M059J (cell line): ENCODE results near the gene SPHK2. TPM values are rescaled to one million over a fixed set of nuclear protein-coding genes. Genes with fewer than 3 reads are reported as not detected.
"Not testable (repeated sequence)": the region's sequence is repeated elsewhere in the genome, so short reads cannot be mapped to it uniquely, and the experiment has no call there.

Source experiments
- DNase-seq: peaks from one replicate; pipeline ENCODE4 v3.0.0-alpha.2; 2012; ENCODE audit warnings: low read depth
- total RNA-seq: library from RNA; depleted of rRNA; stranded (reverse); fragments of >200 nt; shearing (Covaris generic); gene quantifications from 2 replicates; pipeline ENCODE4 v1.2.3, GENCODE V29; 2014

Gene SPHK2
- total RNA-seq, 1 experiment from 2014 or later: 5.4 TPM

DNA sequence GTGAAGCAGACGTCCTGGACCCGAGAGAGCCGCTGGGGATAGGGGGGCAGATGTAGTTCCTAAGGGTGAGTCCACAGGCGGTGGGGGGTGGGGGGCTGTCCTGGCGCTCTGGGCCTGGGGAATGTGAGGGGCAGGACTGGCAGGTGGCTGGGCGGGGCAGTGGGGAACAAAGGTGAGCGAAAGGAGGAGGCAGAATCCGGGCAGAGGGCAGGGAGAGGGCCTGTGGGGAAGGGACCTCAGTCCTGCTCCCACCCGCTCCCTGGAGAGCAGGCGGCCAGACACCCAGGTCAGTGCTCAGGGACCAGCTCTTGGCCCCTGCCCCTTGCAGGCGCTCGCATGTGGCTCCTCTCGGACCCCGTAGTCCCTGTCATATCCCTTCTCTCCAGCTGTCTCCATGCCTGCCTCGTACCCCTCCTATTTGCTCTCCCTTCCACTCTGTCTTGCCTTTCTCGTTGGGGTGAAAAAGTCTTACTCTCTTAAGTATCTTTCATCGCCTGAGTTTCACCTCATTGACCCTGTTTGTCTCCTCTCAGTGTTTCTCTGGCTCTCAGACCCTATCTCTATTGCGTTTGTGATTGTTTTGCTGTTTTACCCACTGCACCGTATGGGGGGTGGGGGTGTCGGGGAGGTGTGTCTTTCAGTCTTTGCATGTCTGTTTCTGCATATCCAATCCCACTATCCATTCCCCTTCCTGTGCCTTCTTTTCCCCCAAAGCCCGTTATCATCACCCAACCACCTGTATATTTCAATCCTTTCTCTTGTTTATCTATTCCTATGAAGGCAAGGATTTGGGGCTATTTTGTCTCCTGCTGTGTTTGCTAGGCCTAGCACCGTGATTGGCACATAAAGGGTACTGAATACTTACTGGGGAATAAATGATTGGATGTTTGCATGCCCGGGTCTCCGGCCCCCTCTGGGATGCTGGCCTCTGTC is 5.8 kb downstream of the SPHK2 start:
- no peak for DNase-seq

DNA sequence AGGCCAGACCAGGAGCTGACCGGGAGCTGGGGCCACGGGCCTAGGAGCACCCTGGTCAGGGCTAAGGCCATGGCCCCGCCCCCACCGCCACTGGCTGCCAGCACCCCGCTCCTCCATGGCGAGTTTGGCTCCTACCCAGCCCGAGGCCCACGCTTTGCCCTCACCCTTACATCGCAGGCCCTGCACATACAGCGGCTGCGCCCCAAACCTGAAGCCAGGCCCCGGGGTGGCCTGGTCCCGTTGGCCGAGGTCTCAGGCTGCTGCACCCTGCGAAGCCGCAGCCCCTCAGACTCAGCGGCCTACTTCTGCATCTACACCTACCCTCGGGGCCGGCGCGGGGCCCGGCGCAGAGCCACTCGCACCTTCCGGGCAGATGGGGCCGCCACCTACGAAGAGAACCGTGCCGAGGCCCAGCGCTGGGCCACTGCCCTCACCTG is 6.6 kb downstream of the SPHK2 start:
- DNase-seq: no peak

DNA sequence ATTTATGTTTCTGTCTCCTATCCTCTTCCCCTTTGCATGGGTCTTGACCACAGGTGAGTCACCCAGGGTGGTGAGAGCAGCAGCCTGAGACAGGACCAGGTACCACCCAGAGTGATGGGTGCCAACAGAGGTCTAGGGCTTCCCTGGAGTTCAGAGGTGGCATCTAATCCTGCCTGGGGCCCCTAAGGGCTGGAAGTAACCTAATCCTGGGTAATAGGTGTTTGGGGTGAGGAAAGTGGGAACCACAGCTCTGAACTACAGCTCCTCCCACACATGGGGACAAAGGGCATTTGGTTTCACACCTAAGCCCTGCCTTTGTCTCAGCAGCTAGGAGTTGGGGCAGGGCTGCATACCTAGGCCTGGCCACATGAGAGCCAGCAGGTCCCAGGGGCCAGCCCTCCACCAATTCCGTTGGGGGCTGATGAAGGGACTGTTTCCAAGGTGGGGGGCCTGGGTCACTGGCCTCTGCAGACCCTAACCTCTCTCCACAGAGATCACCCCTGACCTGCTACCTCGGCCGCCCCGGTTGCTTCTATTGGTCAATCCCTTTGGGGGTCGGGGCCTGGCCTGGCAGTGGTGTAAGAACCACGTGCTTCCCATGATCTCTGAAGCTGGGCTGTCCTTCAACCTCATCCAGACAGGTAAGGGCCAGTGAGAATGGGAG is 8.0 kb downstream of the SPHK2 start:
- peak; percentile 78 for DNase-seq

DNA sequence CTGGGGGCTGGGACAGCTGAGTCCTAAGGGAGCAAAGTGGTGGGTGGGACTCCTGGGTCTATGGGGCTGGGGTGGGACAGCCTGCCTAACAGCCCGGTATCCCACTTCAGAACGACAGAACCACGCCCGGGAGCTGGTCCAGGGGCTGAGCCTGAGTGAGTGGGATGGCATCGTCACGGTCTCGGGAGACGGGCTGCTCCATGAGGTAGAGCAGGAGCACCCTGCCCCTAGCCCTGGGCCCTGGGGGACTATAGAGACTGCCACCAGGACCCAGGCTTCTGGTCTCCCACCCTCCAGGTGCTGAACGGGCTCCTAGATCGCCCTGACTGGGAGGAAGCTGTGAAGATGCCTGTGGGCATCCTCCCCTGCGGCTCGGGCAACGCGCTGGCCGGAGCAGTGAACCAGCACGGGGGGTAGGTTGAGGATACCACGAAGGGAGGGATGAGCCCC is 8.6 kb downstream of the SPHK2 start:
- DNase-seq: no peak

DNA sequence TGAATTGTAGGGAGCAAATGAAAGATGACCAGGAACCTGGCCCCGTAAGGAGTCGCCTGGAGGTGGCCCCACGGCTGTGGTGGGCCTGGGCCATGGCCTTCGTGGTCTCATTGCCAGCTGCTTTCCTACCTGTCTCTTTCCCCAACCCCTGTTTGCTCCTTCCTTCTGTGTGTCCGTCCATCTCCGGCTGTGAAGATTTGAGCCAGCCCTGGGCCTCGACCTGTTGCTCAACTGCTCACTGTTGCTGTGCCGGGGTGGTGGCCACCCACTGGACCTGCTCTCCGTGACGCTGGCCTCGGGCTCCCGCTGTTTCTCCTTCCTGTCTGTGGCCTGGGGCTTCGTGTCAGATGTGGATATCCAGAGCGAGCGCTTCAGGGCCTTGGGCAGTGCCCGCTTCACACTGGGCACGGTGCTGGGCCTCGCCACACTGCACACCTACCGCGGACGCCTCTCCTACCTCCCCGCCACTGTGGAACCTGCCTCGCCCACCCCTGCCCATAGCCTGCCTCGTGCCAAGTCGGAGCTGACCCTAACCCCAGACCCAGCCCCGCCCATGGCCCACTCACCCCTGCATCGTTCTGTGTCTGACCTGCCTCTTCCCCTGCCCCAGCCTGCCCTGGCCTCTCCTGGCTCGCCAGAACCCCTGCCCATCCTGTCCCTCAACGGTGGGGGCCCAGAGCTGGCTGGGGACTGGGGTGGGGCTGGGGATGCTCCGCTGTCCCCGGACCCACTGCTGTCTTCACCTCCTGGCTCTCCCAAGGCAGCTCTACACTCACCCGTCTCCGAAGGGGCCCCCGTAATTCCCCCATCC is 9.4 kb downstream of the SPHK2 start:
- DNase-seq: no peak

DNA sequence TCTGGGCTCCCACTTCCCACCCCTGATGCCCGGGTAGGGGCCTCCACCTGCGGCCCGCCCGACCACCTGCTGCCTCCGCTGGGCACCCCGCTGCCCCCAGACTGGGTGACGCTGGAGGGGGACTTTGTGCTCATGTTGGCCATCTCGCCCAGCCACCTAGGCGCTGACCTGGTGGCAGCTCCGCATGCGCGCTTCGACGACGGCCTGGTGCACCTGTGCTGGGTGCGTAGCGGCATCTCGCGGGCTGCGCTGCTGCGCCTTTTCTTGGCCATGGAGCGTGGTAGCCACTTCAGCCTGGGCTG is 9.9 kb downstream of the SPHK2 start:
- no peak for DNase-seq

DNA sequence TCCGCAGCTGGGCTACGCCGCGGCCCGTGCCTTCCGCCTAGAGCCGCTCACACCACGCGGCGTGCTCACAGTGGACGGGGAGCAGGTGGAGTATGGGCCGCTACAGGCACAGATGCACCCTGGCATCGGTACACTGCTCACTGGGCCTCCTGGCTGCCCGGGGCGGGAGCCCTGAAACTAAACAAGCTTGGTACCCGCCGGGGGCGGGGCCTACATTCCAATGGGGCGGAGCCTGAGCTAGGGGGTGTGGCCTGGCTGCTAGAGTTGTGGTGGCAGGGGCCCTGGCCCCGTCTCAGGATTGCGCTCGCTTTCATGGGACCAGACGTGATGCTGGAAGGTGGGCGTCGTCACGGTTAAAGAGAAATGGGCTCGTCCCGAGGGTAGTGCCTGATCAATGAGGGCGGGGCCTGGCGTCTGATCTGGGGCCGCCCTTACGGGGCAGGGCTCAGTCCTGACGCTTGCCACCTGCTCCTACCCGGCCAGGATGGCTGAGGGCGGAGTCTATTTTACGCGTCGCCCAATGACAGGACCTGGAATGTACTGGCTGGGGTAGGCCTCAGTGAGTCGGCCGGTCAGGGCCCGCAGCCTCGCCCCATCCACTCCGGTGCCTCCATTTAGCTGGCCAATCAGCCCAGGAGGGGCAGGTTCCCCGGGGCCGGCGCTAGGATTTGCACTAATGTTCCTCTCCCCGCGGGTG is 10.4 kb downstream of the SPHK2 start:
- DNase-seq: no peak

DNA sequence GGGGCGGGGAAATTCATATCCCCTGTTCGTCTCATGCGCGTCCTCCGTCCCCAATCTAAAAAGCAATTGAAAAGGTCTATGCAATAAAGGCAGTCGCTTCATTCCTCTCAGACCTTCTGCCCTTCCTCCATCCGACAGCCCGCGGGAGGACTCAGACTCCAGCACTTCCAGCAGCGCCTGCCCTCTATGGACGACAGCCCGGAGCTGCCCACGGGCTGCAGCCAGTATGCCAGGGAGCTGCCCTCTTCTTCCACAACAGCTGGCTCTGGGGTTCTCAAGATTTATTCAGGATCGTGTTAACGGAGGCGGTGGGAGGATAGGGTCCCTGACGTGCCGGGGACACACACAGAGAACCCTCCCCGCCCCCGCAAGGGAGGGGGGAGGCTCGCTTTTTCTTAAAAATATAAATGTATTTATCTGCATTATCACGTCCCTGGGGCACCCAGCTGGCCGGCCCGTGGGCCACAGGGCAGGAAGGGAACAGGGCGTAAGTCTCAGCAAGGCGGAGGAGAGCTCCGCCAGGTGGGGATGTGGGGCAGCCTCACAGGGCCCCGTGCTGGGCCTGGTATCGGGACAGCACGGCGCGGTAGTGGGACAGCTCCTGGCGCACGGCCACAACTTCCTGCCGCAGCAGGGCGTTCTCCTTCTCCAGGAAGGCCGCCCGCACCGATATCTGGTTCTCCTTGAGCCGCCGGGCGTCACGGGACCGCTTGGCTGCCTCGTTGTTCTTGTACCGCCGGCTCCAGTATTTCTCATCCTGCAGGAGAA is 11.2 kb downstream of the SPHK2 start:
- no peak for DNase-seq

DNA sequence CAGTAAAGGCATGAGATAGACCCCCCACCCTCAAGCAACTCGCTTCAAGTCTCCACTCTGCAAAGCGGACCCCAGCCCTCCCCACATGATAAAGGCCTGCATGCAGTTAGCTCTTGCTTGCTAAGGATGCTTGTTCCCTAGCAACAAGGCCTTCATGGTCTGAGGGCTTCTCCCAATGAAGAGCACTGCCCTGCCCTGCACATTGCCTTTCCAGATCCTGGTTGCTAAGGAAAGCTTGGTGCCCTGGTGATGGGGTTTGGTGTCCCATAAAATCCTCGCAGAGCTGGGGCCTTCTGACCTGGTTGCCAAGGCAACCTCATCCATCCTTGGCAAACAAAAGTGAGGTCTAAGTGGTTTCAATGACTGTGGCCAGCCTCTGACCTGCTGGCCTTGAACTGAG is 11.9 kb downstream of the SPHK2 start:
- DNase-seq: peak; percentile 70

DNA sequence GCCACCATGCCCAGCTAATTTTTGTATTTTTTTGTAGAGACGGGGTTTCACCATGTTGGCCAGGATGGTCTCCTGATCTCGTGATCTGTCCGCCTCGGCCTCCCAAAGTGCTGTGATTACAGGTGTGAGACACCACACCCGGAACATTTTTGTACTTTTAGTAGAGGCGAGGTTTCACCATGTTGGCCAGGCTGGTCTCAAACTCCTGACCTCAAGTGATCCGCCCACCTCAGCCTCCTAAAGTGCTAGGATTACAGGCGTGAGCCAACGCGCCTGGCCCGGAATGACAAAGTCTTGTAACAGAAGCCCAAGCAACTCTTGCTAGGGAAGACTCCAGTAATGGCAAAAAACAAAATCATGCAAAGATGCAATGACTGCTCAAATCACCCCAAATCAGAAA is 13.0 kb downstream of the SPHK2 start:
- DNase-seq: not testable (repeated sequence)

DNA sequence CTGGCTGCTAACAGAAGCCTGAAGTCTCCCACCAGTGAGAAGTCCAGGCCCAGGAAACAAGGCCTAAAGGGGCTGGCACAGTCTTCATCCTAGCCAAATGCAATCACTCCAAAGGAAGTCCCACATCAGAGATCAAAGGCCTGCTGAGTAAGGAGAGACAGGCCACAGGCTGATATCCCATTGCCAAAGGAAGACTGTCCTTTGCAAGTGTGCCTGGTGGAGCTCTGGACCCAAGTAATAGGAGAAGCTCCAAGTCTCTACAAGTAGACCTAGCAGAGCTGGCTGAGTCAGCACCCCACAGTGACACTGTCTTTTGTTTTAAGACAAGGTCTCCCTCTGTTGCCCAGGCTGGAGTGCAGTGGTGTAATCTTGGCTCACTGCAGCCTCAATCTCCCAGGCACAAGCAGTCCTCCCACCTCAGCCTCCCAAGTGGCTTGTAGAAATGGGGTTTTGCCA is 13.4 kb downstream of the SPHK2 start:
- peak; percentile 81 for DNase-seq

DNA sequence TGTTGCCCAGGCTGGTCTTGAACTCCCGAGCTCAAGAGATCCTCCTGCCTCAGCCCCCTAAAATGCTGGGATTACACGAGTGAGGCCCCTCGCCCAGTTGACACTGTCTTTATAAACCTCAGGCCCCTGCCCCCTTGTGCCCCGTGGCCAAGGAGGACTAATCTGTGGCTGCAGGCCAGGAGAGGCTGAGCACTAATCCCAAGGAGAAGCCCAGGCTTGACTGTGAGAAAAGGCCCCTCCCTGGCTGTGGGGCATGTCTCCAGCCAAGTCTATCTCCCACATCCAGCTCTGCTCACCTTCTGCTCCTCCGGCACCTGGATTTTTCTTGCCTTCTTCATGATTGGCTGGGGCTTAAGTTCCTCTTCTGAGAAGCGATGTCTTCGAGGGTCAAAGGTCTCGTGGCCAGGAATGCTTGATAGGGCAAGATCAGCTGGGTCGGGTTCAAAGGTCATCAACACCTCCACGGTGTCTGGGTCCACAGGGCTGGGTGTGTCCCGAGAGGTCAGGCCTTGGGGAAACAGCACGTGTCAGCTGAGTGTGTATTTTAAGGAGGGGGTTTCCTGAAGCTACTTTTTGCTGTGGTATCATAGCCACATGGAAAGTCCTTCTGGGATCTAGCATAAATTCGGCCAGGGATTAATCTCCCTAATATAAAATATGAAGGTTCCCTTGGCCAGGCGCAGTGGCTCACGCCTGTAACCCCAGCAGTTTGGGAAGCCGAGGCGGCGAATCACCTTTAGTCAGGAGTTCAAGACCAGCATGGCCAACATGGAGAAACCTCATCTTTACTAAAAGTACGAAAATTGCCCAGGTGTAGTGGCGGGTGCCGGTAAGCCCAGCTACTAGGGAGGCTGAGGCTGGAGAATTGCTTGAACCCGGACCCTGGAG is 14.1 kb downstream of the SPHK2 start:
- DNase-seq: no peak

DNA sequence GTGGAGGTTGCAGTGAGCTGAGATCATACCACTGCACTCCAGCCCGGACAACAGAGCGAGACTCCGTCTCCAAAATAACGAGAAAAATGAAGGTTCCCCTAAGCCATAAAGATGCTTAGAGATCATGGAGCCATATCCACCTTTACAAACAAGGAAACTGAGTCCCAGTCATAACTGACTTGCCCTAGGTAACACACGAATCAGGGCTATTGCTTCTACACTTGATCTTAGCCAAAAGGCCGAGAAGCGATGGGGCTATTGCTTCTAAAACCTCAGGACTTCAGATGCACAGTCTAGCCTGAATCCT is 14.7 kb downstream of the SPHK2 start:
- DNase-seq: no peak

DNA sequence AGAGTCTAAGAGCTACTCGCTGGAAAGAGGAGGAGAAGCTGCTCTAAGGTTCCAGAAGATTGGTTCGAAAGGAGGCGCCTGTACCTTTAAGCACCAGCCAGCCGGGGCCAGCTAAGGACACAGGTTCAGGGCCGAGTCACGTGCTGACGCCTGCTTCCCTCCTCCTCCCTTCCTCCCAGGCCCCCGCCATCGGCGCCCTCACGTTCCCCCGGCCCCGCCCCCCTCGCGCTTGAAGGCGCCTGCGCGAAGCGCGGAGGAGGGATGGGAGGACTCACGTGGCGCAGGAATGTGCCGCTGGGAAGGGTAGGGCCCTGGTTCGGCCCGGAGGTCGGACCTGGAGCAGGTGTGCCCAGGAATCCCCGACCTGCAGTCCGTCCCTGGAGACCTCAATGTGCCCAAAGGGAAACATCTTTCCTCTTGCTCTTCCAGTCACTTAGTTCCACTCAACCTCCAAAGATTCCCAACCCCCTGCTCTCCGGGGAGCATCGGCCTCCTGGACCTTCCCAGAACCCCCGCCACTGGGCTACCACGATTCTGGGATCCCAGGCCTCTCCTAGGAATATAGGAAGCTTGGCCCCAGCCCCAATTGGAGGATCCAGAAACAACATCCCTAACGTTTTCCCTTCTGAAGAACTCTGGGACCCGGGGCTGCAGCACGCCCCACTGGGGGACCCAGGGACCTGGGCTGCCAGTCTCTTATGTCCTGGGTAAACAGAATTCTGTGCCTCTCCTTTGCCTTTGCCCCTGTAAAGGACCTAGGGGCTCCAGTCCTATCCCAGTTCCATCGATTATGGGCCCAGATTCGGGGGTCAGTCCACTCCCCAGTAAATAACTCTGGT is 15.3 kb downstream of the SPHK2 start:
- DNase-seq: peak; percentile 96

DNA sequence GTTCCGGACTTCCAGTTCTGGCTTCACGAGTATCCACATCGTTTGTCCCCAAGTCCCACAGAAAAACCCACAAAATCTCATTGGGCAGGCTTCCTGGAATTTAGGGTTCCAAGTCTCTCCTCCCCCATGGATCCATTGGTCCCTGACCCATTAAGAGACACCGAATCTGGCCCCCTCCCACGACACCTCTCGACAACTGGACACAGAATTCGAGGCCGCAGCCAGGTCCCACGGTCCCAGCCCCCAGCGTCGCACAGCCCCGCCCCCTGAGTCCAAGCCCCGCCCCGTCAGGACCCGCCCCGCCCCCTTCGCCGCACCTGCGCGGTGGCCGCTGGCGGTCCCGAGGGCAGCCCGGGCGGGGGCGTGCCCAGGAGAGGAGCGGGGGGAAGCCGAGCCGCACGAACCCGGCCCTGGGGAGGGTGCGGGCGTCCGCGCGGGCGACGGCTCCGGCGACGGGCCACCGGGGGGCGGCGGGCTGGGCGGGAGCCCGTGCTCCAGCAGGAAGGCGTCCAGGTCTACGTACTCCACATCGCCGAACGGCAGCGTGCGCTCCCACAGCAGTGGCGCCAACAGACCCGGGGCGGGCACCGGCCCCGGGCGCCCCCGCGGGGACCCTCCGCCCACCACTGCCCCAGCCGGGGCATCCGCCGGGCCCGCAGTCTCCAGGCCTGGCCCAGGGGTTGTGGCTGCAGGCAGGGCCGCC is 16.1 kb downstream of the SPHK2 start:
- peak; percentile 53 for DNase-seq

DNA sequence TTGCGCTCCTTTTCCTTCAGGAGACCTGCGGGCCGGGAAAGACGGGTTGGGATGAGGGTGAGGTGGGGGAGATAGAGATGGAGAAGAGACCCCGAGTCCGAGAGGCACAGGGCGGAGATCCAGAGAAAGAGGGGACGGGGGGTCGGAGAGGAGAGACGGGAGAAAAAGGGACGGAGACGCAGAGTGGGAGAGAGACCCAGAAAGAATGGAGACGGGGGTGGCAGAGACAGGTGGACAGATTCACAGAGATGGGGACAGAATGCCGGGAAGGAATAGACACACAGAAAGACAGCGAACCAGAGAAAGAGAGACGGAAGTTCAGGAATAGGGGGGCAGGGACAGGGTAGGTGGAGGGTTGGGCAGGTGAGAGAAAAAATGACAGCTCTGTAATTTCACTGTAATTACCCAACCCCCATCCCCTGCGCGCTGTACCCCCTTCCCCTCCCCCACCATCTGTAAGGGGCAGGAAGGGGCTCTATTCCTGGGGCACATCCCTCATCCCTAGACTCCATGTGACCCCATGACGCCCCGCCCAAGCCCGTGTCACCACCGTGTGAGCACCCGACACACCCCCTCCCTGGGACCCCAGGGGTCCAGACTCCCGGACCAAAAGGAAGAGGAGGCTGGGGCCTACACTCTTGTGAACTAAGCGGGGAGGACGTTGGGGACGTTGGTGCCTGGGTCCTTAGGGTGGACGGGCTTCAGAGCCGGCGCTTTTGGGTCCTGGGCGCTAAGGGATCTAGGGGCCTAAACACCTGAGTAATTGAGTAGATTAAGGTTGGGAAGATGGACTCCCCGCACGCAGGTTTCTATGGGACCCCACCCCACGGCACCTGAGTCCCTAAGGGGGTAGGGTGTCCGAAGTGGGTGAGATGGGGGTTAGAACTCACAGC is 16.9 kb downstream of the SPHK2 start:
- DNase-seq: no peak

DNA sequence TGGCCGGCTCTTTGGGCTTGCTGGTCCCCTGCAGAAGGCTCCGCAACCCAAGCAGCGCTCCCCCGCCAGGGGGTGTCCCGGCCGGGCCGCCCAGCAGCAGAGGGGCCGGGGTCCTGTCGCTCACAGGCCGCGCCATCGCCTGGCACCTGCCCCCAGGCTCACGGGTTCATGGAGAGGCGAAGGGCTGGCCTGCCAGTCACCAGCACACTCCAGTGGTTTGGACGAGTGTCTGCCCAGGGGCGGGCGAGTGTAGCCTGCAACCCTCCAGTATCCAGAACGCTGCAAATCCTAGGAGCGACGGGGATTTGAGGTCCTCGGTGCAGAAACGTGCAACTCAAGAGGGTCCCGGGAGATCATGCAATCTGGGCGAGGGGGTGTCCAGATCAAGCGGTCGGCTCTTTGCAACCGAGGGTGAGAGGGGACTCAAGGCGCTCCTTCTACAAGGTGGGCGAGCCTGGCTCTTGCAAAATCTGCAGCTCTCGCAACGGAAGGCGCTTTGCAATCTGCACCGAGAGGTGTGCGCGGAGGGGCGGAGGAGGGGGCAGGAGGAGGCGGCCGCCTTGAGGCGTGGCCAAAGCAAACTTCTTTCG is 17.6 kb downstream of the SPHK2 start, which contains the start of gene DBP:
Gene DBP, minus strand, starts transcription at position 521 of the 590 bp plus-strand sequence. Its CDS starts 385 bp downstream, at position 136.
- peak; percentile 53 for DNase-seq
